ENCODE measurements around the gene JPH3.

Gene JPH3

GRCh38 chr16:87613961-87614360 is 11.7 kb downstream of the JPH3 start:
- POLR2A ChIA-PET (ENCODE audit: low non-redundant PET) = no interaction called here
- TF ChIP-seq CTCF (conservative IDR thresholded peaks at IDR 0.05; ENCODE audit: low read depth) = no peak
- CTCF ChIA-PET = interaction anchor here (0.6 to 0.7 kb wide), 3 partner anchors 14 to 1836 kb away, joined by 3 to 4 read pairs (median 3); no protein-coding TSS in a partner anchor
- DNase-seq (ENCODE audit: low spot score) = no peak
- no peak overlapping the region for H3K27ac ChIP-seq

- CTCF ChIA-PET = interaction anchor here (0.5 kb wide), 2 partner anchors 63 to 136 kb away, joined by 3 read pairs; no protein-coding TSS in a partner anchor
- H3K27ac ChIP-seq = no peak overlapping the region
- POLR2A ChIA-PET (ENCODE audit: low non-redundant PET) = no interaction called here
- TF ChIP-seq CTCF (conservative IDR thresholded peaks at IDR 0.05; ENCODE audit: low read depth) = no peak
- DNase-seq (ENCODE audit: low spot score) = no peak
These were observed 13.3 kb downstream of the JPH3 start for GRCh38 chr16:87615621-87616041.

- H3K27ac ChIP-seq = no peak overlapping the region
- DNase-seq (ENCODE audit: low spot score) = no peak
- CTCF ChIA-PET = no interaction called here
- TF ChIP-seq CTCF (conservative IDR thresholded peaks at IDR 0.05; ENCODE audit: low read depth) = no peak
- POLR2A ChIA-PET (ENCODE audit: low non-redundant PET) = no interaction called here
These were observed 14.2 kb downstream of the JPH3 start for GRCh38 chr16:87616556-87616955.

GRCh38 chr16:87618216-87618615 is 15.9 kb downstream of the JPH3 start:
- CTCF ChIA-PET = no interaction called here

GRCh38 chr16:87619360-87620200 is 17.3 kb downstream of the JPH3 start:
- no peak for TF ChIP-seq CTCF (conservative IDR thresholded peaks at IDR 0.05; ENCODE audit: low read depth)
- ChIA-PET POLR2A (ENCODE audit: low non-redundant PET) (no interaction called here), CTCF (interaction anchor here (0.6 to 0.9 kb wide), 3 partner anchors 17 to 19 kb away, joined by 3 to 5 read pairs (median 5); no protein-coding TSS in a partner anchor)
- H3K27ac ChIP-seq = no peak overlapping the region
- no peak for DNase-seq (ENCODE audit: low spot score)

More at GRCh38 chr16:87618216-87618615, 15.9 kb downstream of the JPH3 start:
- POLR2A ChIA-PET (ENCODE audit: low non-redundant PET) = no interaction called here
- no peak for TF ChIP-seq CTCF (conservative IDR thresholded peaks at IDR 0.05; ENCODE audit: low read depth)
- H3K27ac ChIP-seq = no peak overlapping the region
- DNase-seq (ENCODE audit: low spot score) = no peak

GRCh38 chr16:87620201-87620495 is 17.8 kb downstream of the JPH3 start:
- POLR2A ChIA-PET (ENCODE audit: low non-redundant PET) = no interaction called here
- no peak for TF ChIP-seq CTCF (conservative IDR thresholded peaks at IDR 0.05; ENCODE audit: low read depth)

More at GRCh38 chr16:87620201-87620495, 17.8 kb downstream of the JPH3 start:
- no peak overlapping the region for H3K27ac ChIP-seq
- CTCF ChIA-PET = interaction anchor here (0.6 kb wide), 2 partner anchors 16 to 19 kb away, joined by 3 to 5 read pairs; no protein-coding TSS in a partner anchor
- DNase-seq (ENCODE audit: low spot score) = no peak

Measured in RWPE1 (cell line).